ENCODE results near the gene SCARB1. TPM values are rescaled to one million over a fixed set of nuclear protein-coding genes. Genes with fewer than 3 reads are reported as not detected.

Gene SCARB1
- total RNA-seq, 1 experiment from 2014 or later = 4.1 TPM

GRCh38 chr12:124730455-124730932 is 133.2 kb downstream of the SCARB1 start:
- no peak for DNase-seq (ENCODE audit: low read depth)

- no peak for DNase-seq (ENCODE audit: low read depth)
Measured at GRCh38 chr12:124727922-124728321, 135.7 kb downstream of the SCARB1 start.

GRCh38 chr12:124727264-124727800 is 136.3 kb downstream of the SCARB1 start:
- DNase-seq (ENCODE audit: low read depth) = peak; percentile 49

Other genes starting within 250 kb of the SCARB1 start
- gene UBC, start 50.8 kb upstream of the SCARB1 start, total RNA-seq (2014; rRNA removed; shearing (Covaris generic)) = 1,358 and 1,360 TPM in 2 replicates
- 37.5 and 39.3 TPM in 2 replicates for gene DHX37, start 125.3 kb upstream of the SCARB1 start, total RNA-seq (2014; rRNA removed; shearing (Covaris generic))
- 12.6 and 13.4 TPM in 2 replicates for gene BRI3BP, start 129.8 kb upstream of the SCARB1 start, total RNA-seq (2014; rRNA removed; shearing (Covaris generic))
- 12.6 and 15.1 TPM in 2 replicates for gene AACS, start 201.6 kb upstream of the SCARB1 start, total RNA-seq (2014; rRNA removed; shearing (Covaris generic))